Breast epithelium (tissue), 3 donors: ENCODE measurements around the gene MUC12.
"Not testable (repeated sequence)": the region's sequence is repeated elsewhere in the genome, so short reads cannot be mapped to it uniquely, and the experiment has no call there.

Experiments
- CTCF ChIP-seq, 3 donors: fragments of 450-650 bp; IDR thresholded peaks; one replicate each; pipeline ENCODE4 v1.5.1; 2016 to 2017; ENCODE audit warnings: antibody characterized with exemption in 3 of 3, mild to moderate bottlenecking in 3 of 3, moderate library complexity in 3 of 3
- POLR2A ChIP-seq: fragments of 450-650 bp; IDR thresholded peaks from one replicate; pipeline ENCODE4 v1.6.1; 2016; ENCODE audit warnings: antibody characterized with exemption, mild to moderate bottlenecking, moderate library complexity

GRCh38 chr7:100936167-100936566 is 33.2 kb upstream of the MUC12 start:
- not testable (repeated sequence) for TF ChIP-seq CTCF (IDR thresholded peaks at IDR 0.05); POLR2A
